Skeletal muscle cell (primary cell): ENCODE results near the gene BNIP5.

Source experiments
- DNase-seq: peaks from one replicate; pipeline ENCODE4 v3.0.0-alpha.2; 2010; ENCODE audit warnings: low read depth
- H3K4me3 ChIP-seq: 2 replicates; pipeline ENCODE4 v1.5.1; 2011; ENCODE audit warnings: low read depth, mild to moderate bottlenecking, control low read depth, low read length, moderate library complexity

The BNIP5 gene

DNA sequence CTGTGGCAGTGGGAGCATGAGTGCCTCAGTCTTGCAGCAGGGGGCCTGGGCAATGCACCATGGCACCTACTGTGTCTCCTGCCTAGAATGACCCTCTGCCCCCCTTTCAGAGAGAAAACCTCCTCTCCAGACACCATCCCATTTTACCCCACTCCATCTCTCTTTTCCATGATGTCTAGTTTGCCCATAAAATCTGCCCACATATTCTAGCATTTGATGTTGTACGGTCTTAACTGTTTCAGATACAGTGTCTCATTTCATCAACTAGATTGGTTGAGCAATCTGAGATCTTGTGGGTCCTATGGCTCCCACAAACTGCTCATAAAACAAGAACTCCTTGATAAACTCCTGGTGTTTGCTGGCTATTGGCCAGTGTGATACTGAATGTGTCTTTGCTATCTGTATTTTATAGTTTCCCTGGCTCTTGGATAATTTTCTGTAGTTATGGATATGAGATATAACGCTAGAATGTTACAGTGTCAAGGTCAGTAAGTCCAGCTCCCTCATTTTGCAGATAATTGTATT is 58.7 kb downstream of the BNIP5 start:
- no peak for DNase-seq
- H3K4me3 ChIP-seq = no peak overlapping the region

DNA sequence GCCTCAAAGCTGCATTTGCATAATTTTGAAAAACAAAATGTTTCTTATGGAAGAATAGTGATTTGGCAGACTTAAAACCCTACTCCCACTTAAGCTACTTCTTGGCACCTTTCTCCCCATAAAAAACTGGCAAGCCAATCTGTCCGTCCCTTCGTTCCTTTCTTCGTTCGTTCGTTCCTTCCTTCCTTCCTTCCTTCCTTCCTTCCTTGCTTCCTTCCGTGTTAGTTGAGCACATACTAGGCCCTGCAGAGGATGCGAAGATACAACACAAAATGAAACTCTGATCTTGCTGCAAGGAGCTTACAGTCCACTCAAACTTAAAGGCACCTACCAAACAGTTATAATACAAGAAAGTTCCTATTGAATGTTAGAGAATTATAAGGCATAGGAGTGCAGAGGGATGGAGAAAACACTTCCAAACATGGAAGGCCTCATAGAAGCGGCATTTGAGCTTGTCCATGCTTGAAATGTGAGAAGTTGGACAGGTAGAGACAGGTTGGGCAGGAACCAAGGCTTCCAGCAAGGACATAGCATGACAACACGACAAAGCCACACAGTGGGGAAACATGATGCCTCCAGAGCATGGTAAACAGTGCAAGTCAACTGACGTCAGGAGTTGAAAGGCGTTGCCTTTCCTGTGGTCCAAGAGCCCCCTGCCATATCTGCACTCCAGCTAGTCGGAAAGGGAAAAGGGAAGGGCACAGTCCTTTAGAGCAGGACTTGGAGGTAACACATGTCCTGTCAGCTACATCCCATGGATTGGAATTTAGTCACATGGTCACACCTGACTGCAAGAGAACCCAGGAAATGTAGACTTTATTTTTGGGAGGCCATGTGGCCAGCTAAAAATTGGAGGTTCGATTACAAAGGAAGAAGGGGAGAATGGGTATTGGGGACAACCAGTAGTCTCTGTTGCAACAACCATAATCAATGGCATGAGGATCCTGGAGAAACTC is 59.8 kb downstream of the BNIP5 start:
- DNase-seq = no peak
- no peak overlapping the region for H3K4me3 ChIP-seq

DNA sequence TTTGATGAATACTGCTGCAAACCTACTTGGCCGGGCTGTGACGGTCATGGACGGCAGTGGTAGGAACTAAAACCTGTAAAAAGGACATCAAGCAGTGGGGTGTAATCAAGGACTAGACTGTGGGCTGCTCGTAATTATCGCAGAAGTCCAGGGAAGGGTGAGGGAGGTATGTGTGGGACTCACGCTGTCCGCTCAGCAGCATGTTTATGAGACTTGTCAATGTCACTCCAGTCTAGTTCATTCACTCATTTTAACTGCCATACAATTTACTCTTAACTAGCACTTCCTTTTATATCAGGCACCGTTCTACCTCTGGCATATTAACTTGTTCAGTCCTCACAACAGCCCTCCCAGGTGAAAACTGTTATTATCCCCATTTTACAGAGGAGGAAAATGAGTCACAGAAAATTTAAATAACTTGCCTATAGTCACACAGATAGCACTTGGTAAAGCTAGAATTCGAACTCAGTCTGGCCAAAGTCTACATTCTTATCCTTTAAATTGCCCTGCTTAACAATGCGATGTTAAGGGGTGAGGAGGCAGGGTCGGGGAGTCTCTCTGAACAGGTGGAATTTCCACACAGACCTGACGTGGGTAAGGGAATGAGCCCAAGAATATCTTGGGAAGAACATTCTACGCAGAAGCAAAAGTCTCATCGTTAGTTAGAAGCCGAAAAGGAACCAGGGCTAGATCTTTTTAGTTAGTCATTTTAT is 62.7 kb downstream of the BNIP5 start:
- no peak for DNase-seq
- H3K4me3 ChIP-seq = no peak overlapping the region

DNA sequence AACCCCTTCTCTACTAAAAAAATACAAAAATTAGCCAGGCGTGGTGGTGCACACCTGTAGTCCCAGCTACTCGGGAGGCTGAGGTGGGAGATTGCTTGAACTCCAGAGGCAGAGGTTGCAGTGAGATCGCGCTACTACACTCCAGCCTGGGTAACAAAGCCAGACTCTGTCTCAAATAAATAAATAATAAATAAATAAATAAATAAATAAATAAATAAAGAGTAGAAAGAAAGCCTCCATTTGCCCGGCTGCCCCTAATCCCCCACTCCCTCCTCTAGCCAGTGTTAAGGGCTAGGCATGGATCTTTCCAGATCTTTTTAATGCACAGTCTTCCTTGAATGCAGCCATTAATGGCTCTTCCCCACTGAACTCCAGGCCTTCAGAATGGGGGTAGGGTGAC is 63.6 kb downstream of the BNIP5 start:
- H3K4me3 ChIP-seq = no peak overlapping the region
- DNase-seq = no peak

DNA sequence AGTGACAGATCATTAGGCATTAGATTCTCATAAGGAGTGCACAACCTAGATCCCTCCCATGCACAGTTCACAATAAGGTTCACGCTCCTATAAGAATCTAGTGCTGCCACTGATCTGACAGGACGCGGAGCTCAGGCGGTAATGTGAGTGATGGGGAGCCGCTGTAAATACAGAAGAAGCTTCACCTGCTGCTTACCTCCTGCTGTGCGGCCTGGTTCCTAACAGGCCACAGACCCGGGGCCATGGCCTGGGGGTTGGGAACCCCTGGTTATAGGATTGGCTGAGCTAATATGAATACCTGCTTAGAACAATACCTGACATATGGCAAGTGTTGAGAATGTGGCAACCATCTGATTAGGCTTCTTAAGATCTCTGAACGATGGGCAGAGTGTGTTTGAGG is 64.5 kb downstream of the BNIP5 start:
- DNase-seq = no peak
- no peak overlapping the region for H3K4me3 ChIP-seq

DNA sequence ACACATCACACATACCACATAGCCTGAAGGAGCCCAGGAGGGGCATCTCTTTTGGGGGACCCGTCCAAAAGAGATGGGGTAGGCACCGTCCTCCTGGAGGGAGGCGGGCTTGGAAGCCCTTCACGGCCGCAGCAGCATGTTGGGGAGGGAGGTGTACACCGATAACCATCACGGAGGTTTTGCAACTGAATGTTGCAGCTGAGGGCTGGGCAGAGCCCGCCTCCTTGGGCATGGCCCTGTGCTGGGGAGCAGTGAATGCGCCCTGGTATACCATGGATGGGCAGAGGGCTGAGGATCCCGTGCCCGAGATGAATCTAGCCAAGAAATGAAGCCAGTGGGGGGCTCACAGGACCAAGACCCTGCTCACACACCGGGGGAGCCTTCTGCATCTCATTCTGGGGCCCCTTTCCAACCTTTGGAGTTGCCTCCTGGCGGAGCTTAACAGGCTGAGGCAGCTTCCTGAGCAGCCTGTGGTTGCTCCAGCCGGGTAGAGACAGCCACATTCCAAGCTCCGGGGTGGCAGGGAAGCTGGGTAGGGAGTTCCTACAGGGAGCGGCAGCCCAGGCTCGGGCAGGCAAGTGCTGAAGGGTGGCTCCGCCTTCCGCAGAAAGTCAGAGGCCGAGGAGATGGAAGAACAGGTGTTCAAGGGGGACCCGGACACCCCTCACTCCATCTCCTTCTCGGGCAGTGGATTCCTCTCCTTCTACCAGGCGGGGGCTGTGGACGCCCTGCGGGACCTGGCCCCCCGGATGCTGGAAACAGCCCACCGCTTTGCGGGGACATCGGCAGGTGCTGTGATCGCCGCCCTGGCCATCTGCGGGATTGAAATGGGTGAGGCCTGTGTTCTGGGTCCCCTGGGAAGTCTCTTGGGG is 66.6 kb downstream of the BNIP5 start, which contains the start of gene PNPLA1:
Gene PNPLA1 (plus strand): TSS at position 227 of the 872 bp plus-strand sequence. CDS start 400 bp downstream, at position 627.
- H3K4me3 ChIP-seq = no peak within 1 kb of the TSS
- no peak for DNase-seq

DNA sequence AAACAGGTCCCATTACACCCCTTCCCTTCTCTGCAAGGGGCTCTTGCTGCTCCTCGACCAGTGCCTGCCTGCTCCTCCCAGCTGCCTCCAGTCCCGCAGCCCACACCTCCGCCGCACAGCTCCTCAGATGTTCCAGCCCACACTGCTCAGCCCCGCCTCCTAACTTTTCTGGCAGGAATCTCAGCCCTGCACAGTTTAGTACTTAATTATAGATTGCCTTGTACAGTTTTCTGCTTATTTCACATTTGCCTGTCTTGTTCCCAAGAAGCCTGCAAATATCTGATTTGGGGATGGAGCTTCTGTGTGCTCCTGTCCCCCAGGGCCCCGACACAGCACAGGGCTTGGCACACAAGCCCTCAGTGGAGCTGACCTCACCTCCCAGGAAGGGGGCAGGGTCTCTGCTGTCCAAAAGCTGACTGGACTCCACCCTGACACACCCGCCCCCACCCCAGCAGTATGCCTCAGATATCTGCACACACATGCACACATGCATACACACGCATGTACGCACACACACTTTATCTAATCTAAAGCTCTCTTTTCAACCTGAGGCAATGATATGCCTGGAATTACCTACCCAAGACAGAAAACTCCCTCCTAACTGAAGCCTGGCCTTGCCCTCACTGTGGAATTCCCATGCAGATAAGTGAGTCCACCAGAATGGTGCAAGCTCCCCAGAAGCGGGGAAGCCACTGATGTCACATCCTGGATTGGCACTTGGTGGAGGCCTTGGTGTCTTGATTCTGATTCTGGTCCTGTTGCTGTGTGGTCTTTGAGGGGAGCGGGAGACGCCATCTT is 68.0 kb downstream of the BNIP5 start:
- no peak overlapping the region for H3K4me3 ChIP-seq
- DNase-seq = no peak

DNA sequence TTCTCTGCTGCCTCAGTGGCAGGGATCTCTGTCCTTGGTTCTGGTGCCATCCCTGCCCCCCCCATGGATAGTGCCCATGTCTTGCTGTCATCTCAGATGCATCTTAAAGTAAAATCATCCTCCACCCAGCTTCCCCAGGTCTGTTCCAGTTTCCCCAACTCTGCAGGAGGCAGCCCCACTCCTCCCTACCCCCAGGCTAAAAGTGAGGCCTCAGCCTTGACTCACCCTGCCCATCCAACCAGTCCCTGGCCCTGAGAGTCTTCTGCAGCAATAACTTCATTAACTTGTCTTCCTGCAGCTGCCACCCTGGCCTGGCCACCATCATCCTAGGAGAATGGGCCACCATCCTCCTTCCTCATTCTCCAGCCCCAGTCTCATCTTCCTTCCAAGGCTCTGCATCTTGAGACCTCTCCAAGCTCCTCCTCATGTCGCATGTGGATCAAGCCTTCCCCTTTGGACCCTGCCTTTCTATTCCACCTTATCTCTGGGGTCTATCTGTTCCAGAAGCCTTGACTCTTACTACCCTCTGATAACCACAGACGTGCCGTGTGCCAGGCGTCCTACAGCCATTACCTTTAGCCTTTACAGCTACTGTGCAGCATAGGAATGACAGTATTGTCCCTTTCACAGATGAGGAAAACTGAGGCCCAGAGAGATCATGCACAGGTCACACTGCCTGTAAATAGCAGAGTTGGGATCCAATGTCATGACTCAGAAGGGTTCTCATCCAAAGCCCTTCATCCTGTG is 68.8 kb downstream of the BNIP5 start:
- no peak for DNase-seq
- H3K4me3 ChIP-seq = no peak overlapping the region

DNA sequence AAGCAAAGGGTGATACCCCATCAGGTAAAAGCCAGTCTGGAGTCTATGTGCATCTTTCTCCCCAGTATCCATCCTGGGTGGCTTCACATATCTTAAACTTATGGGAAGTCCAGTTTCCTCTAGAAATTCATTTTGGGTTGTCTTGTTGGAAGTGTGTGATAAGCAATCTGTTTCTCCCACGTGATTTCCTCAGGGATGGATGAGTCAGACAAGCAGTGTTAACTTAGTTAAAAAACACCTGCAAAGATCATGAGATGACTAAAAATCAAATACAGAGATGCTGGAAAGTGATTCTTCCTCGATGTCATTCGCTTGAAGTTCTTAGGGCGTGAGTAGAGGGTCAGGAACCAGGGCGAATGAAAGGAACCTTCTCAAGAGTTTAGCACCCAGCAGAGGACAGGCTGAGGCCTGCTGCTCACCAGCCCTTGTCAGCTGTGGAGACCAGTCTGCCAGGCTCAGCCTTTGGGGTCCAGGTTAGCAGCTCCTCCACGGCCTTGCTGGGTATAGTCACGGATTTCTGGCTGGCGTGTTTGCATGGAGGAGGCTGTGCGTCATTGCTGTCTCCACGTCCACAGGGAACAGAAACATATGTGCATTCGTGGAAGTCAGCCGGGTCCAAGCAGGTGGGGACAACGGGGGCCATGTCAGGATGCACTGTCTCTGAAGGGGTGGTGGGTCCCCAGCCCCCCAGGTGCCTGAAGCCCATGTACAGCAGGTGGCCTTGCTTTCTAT is 69.6 kb downstream of the BNIP5 start:
- no peak for DNase-seq
- H3K4me3 ChIP-seq = no peak overlapping the region
